Sigmoid colon (tissue), 4 donors: Measurements from ENCODE around the gene PCYT2.

Experiments
- CTCF ChIP-seq, 4 experiments: fragments of 450-650 bp in 3 of 4; fragments of 200-600 bp in 1 of 4; IDR thresholded peaks; one replicate each; pipeline ENCODE4 v1.5.1; 2016 to 2019; ENCODE audit warnings: antibody characterized with exemption in 4 of 4, mild to moderate bottlenecking in 3 of 4, moderate library complexity in 2 of 4
- EP300 ChIP-seq, 4 donors: sonication (generic); formaldehyde crosslinking; IDR thresholded peaks; one replicate each; pipeline ENCODE4 v1.6.1; 2017; ENCODE audit warnings: antibody characterized with exemption in 4 of 4
- POLR2A ChIP-seq, 2 donors: fragments of 450-650 bp; IDR thresholded peaks; one replicate each; pipeline ENCODE4 v1.6.1; 2016; ENCODE audit warnings: antibody characterized with exemption in 2 of 2, mild to moderate bottlenecking in 2 of 2, moderate library complexity in 2 of 2
- POLR2AphosphoS5 ChIP-seq, 4 donors: sonication (generic); formaldehyde crosslinking; IDR thresholded peaks; one replicate each; pipeline ENCODE4 v1.6.1; 2017; ENCODE audit warnings: antibody characterized with exemption in 4 of 4

GRCh38 chr17:81858967-81859905 lies 52.0 kb downstream of the PCYT2 start:
- no peak for TF ChIP-seq POLR2A (IDR thresholded peaks at IDR 0.05)
- no peak for TF ChIP-seq POLR2AphosphoS5 (IDR thresholded peaks at IDR 0.05)
- TF ChIP-seq CTCF (IDR thresholded peaks at IDR 0.05): no peak
- no peak for TF ChIP-seq EP300 (IDR thresholded peaks at IDR 0.05)
